Glomerular visceral epithelial cell (primary cell): ENCODE data around the gene IP6K3.

Experiments used
- DNase-seq: peaks from one replicate; pipeline ENCODE4 v3.0.0-alpha.2; 2016; ENCODE audit errors: extremely low spot score

IP6K3 gene

DNA sequence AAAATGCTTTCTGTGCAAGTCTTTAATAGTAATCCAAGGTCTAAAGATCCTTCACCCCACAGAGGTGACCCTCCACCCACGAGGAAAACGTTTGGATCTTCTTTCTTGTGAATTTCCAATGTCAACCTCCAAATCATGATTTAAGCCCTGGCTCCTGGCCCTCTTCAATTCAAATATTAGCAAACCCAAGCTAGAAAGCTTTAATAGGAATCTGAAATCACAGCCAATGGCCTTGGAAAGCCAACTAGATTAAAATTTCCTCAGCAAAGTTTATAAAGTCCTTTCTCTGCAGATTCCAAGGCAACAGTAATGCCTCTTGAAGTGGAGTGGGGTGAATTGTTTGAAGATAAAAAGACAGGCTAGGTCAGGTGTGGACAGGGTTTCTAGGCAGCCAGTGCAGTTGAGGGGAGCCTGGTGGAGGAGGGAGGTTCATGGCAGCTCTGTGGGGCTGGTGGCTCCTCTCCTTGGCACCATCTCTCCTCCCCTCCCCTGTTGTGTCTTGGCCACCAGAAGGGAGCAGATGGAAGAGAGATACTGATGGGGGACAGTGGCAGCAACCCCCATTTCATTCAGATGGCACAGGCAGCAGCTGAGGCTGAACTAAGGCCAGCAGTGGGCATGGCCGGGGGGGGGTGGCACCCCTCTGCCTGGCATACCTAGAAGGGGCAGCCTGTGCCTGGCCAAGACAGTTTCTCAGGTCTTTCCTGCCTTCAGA lies 23.2 kb downstream of the IP6K3 start:
- no peak for DNase-seq

- DNase-seq: no peak
Measured at GRCh38 chr6:33722103-33722623, 24.5 kb downstream of the IP6K3 start.

DNA sequence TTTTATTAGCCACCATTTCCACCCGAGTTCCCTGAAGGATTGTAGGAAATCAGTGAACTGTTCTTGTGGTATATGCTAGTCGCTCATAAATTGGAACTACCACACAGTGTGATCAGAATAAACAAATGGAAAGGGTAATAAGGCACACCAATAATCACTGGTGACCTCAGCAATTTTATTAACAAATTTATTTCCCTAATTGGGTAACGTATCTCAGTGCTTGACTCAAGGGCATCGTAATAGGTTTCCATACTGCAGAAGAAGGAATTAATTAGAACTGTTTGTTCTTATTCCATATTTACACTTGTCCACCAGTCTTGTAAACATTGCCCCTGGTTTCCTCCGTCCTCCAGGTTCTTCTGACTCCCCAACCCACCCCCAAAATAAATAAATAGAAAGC lies 25.2 kb downstream of the IP6K3 start:
- no peak for DNase-seq

GRCh38 chr6:33720998-33721397 lies 25.7 kb downstream of the IP6K3 start:
- no peak for DNase-seq

DNA sequence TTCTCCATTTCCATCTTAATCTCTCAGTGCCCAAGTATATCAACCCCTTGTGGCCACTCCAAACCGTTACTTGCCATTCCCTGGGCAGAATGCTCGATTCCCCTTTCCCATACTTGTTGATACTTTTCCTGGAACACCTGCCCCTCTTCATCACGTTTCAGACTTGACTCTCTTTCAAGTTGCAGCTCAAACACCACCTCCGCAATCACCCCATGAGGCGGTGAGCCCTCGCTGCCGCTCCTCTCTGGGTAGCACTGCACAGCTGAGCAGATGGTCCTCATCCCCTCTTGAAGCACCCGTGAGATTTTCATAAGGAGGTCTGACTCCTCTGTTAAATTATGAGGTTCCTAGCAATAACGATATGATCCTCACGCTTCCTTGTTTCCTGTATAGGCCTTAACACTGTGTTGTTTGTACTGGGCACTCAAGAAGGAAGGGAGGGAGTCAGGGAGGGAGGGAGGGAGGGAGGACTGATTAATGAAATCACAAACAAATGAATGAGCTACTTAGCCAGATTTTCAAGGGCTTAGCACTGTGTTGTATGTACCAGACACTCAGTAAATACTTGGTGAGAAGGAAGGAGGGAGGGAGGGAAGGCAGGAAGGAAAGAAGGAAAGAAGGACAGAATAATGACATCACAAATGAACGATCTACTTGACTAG lies 27.2 kb downstream of the IP6K3 start:
- DNase-seq: no peak

GRCh38 chr6:33718713-33719112 lies 28.0 kb downstream of the IP6K3 start:
- DNase-seq: no peak

DNA sequence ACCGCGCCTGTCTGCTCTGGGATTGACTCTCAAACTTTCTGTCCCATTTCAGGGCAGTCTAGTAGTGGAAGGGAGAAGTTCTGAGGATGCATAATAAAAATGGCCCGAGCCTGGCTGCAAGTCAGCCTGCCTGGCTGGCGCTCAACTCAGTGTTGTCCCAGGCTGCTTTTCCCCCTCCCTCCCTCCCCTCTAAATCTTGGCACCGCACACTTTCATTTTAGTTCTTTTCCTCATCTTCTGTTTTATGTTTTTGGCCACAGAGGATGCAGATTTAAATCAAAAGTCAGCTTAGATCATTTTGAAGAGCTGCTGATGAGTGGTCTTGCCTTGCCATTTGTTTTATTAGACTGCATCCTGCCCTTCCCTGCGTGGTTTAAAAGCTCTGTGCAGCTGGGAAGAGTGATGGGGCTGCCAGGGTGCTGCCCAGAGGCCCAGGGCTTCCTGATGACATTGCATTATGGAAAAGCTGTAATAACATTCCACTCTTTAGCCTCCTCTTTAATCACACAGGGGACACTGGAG lies 28.7 kb downstream of the IP6K3 start:
- DNase-seq: no peak

DNA sequence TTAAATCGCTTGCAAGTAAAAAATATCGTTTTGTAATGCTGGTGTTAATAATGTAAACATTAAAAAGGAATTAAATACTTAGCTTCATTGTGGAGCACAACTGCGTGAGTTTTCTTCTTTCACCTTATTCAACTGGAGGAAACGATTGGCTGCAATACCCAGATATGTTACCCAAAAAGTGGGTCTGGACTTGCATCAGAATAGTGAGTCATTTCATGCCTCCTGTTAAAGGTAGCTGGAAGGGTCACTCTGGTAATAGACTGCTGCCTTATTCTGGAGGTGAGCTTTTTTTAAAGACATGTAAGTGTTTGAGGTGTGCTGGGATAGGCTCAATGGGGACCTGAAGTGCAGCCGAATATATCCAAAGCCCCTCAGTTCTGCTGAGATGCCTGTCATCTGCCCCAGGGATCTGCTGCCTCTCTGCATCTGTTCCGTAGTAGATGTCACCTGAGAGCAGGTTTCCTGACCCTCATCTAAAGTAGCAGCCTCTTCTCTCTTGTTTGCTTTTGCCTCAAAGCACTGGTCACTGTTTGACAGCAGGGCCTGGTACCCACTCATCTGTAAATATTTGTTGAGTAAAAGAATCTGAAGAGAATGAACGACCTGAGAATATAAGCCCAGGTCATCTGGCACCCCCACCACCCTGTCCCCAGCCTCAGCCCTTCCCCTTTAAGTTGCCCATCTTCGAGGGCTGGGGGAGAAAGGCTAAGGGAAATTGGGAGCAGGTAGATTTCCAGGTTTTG lies 29.6 kb downstream of the IP6K3 start:
- no peak for DNase-seq

GRCh38 chr6:33716379-33716778 lies 30.3 kb downstream of the IP6K3 start:
- DNase-seq: no peak

GRCh38 chr6:33714385-33715040 lies 32.2 kb downstream of the IP6K3 start:
- no peak for DNase-seq

DNA sequence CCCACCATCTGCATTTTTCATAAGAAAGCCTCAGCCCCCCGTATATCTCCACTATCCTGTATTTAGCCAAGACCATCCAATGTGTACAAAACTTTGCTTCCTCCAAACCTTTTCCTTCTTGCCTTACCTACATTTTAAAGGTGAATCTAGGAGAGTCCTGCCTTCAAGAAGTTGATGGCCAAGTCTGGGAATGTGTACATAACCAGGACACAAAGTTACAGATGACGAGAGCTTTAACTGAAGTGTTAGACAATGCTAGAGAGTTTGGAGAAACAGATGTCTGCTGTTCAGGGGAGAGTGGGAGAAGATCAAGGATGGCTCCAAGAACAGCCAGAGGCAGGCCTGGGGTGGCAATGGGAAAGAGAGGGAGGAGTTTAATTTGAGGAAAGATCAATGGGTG lies 32.9 kb downstream of the IP6K3 start:
- no peak for DNase-seq

DNA sequence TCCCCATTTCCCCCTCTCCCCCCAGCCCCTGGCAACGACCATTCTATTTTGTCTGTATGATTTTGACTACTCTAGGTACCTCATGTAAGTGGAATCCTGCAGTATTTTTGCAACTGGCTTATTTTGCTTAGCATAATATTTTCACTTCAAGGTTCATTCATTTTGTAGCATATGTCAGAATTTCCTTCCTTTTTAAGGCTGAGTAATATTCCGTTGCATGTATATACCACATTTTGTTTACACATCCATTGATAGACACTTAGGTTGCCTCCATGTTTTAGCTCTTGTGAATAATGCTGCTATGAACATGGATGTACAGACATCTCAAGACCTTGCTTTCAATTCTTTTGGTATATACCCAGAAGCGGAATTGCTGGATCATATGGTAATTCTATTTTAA lies 33.8 kb downstream of the IP6K3 start:
- no peak for DNase-seq

DNA sequence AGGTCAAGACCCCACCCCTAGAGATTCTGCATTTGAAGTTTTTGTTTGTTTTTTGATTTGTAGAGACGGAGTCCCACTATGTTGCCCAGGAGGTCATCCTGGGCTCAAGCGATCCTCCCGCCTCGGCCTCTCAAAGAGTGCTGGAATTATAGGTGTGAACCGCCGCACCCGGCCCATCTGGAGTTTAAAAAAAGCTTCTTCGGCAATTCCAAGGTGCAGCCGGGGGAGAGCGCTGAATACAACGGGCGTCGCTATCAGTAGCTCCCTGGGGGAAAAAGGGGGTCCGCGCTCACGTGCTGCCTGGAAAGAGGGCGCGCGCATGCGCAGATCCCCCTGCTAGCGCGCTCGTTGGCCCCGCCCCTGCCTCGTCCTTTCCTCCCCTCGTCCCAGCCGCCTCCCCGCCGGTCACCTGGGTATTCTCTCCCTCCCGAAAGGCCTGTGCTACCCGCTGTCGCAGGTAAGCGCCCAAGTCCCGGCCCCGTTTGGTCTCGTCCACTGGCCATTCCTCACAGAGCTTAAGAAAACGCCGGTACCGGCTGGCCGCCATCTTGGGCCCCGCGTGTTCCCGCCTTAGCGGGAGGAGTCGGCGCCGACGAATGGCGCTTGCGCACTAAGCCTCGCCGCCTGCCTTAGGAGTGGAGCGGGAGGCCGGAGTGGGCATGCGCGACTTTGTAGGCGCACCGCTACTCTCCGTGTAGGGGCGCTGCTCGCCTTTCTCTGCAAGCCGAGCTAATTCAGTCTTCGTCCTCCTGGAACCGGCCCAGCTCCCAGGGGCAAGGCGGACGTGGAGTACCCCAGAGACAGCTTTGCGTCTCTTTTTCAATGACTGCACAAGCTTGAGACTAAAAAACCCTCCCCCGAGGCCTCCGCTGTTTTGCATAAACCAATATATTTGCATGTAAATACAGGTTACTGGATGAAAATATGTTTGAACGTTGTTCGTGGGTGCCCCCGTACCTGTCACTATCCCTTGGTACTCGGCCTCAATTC lies 35.3 kb downstream of the IP6K3 start, which contains the start of gene UQCC2:
Gene UQCC2, minus strand, starts transcription at position 561 of the 990 bp plus-strand sequence. Its CDS starts 14 bp downstream, at position 547.
- DNase-seq: peak; percentile 97

DNA sequence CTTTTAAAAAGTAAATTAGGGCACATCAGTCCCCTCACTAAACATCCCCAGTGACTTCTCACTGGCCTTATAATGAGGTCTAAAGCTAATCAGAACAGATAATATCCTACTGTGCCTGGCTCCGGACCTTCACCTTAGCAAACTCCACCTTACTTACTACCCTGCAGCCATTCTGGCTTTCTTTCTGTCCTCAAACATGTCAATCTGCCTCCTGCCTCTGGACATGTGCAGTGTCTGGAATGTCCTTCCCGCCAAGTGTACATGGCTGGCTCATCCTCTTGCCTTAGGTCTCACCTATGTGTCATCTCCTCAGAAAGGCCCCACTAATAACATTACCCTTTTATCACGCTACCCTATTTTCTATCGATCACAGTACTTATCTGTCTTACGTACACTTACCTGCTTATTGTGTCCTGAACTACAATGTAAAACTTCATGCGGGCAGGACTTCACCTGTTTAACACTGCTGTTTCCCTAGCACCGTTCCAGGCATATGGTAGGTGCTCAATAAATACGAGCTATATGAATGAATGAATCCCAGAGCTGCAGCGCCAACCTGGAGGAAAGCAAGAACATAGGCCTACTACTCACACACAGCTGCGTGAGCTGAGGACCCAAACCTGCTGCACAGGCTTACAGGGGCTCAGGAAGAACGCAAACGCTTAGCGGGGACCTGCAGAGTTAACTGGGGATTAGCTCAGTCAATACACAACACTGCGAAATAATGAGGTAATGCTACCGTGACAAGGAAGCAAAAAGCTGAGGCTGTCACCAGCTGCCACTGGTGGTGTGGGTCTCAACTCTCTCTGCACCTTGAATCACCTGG lies 36.2 kb downstream of the IP6K3 start:
- peak; percentile 15 for DNase-seq

- DNase-seq: no peak
Measured at GRCh38 chr6:33709605-33710295, 37.0 kb downstream of the IP6K3 start.

- DNase-seq: no peak
Measured at GRCh38 chr6:33708516-33709204, 38.0 kb downstream of the IP6K3 start.

DNA sequence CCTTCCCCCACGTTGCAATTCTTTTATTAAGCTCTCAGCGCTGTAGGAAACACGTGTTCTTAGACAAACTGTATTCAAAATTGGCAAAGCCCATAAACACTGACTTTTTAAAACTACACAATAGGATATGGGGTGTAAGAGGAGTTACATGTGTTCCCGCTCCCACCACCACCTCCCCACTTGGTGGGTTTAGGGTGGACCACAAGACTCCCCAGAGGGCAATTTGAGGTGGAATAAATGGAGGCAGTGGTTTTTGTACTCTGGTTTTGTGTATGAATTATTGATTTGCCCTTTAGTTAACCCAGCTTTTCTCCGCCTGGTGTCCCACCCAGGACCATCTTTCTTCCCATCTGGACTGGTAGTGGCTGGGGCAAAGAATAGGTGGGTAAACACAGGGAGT lies 38.9 kb downstream of the IP6K3 start:
- DNase-seq: no peak

DNA sequence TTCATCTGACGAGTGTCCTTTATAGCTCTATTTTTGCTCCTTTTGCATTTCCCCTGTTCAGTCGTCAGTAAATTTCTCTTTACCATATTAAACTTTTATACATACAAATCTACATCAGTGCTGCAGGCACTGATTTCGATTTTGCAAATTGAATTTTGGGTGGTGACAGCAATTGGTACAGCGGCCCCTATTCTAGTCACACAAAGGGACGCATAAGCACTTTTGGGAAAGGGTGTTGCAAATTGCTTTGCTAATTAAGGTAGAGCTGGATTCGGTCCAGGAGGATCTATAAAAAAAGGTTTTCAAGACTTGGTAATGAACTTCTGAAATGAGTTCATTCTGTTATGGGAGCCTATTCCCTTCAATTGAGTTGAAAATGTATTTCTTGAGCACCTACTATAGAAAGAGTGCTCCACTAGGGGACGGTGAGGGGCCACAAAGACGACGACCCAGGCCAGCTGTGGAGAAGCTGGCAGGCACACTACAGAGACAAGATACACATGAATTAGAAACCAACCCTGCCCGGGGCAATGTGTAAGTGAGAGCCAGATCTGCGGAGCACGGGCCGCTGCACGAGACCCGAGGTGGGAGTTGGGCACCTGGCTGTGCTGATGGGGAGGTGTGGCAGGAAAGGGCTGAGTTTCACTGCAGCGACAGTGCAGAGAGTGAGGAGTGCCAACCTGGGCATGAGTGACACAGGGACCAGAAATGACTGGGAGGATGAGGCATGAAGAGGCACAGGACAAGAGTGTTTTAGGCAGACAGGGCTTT lies 40.6 kb downstream of the IP6K3 start:
- no peak for DNase-seq
